GM19023 (cell line): ENCODE measurements around the gene HOXA3.

Source experiments
- ATAC-seq: cut with Tn5 transposase; IDR thresholded peaks from one replicate; pipeline ENCODE4 v1.9.1; 2021; ENCODE audit warnings: mild to moderate bottlenecking, moderate library complexity; ENCODE audit not compliant: unreplicated experiment

HOXA3 gene

GRCh38 chr7:27064159-27064558, 88.2 kb downstream of the HOXA3 start:
- no peak for ATAC-seq

GRCh38 chr7:27062946-27063345, 89.4 kb downstream of the HOXA3 start:
- ATAC-seq: no peak
